ENCODE measurements around the gene SERPINB2.

GRCh38 chr18:63859781-63860475 lies 27.6 kb upstream of the SERPINB2 start:
- TF ChIP-seq ZNF274 (IDR thresholded peaks at IDR 0.05; ENCODE audit: low read depth, low read length): no peak
- TF ChIP-seq SUZ12 (IDR thresholded peaks at IDR 0.05; ENCODE audit: extremely low read depth, insufficient read depth, insufficient read length): no peak
- TF ChIP-seq YY1 (IDR thresholded peaks at IDR 0.05; ENCODE audit: insufficient read depth, insufficient read length): no peak
